ENCODE data around the gene CSKMT. TPM values are rescaled to one million over a fixed set of nuclear protein-coding genes. Genes with fewer than 3 reads are reported as not detected.
A peak's percentile ranks its signal among the peaks of the same experiment; 100 is the strongest.
"Not testable (repeated sequence)": the region's sequence is repeated elsewhere in the genome, so short reads cannot be mapped to it uniquely, and the experiment has no call there.

CSKMT gene
- total and polyA plus RNA-seq, 8 donors: 4.0 to 25.4 (median 7.7) TPM

DNA sequence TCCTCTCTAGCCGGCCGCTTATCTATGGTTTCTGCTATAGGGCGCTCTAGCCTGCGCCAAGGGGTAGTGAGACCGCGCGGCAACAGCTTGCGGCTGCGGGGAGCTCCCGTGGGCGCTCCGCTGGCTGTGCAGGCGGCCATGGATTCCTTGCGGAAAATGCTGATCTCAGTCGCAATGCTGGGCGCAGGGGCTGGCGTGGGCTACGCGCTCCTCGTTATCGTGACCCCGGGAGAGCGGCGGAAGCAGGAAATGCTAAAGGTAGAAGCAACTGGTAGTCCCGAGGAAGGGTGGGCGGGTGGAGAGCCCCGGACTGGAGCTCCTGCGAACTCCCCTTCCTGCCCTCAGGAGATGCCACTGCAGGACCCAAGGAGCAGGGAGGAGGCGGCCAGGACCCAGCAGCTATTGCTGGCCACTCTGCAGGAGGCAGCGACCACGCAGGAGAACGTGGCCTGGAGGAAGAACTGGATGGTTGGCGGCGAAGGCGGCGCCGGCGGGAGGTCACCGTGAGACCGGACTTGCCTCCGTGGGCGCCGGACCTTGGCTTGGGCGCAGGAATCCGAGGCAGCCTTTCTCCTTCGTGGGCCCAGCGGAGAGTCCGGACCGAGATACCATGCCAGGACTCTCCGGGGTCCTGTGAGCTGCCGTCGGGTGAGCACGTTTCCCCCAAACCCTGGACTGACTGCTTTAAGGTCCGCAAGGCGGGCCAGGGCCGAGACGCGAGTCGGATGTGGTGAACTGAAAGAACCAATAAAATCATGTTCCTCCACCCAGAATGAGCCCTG is 6.7 kb downstream of the CSKMT start, which contains the start of the genes LBHD1 and UQCC3:
LBHD1 (minus strand) TSS at position 660 of the 782 bp plus-strand sequence. CDS start 2,236 bp downstream, outside the sequence.
UQCC3 (plus strand) TSS at position 66 of the 782 bp plus-strand sequence; CDS start at position 139, 73 bp downstream.
- intact Hi-C loops (cut with DNase I): no loop called here
- Histone ChIP-seq H3K27me3 (no peaks in the 10 kb centered on the region), H3K4me3 (peak within 1 kb of the TSS; percentile 72 to 95 (median 86)), H3K4me1 (peaks cover 11 to 37% (median 30%) of the 10 kb centered on the region in 3 donors), H3K9me3 (no peaks in the 10 kb centered on the region), H3K36me3 (peaks cover 0 to under 1% (median 0%) of the 10 kb centered on the region in 3 donors), H3K27ac (peak within 1 kb of the TSS; percentile 52 to 91 (median 83))
- peak; percentile 71 to 86 (median 84) for ATAC-seq
- TF ChIP-seq, protein P1, sequence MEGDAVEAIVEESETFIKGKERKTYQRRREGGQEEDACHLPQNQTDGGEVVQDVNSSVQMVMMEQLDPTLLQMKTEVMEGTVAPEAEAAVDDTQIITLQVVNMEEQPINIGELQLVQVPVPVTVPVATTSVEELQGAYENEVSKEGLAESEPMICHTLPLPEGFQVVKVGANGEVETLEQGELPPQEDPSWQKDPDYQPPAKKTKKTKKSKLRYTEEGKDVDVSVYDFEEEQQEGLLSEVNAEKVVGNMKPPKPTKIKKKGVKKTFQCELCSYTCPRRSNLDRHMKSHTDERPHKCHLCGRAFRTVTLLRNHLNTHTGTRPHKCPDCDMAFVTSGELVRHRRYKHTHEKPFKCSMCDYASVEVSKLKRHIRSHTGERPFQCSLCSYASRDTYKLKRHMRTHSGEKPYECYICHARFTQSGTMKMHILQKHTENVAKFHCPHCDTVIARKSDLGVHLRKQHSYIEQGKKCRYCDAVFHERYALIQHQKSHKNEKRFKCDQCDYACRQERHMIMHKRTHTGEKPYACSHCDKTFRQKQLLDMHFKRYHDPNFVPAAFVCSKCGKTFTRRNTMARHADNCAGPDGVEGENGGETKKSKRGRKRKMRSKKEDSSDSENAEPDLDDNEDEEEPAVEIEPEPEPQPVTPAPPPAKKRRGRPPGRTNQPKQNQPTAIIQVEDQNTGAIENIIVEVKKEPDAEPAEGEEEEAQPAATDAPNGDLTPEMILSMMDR (IDR thresholded peaks at IDR 0.05): no peak
- peak; percentile 71 to 88 (median 78) for DNase-seq
- FAIRE-seq: no peak
- WGBS, 2 donors: 0 to 1% methylated on average over 55 to 59 of the region's 59 CpGs

DNA sequence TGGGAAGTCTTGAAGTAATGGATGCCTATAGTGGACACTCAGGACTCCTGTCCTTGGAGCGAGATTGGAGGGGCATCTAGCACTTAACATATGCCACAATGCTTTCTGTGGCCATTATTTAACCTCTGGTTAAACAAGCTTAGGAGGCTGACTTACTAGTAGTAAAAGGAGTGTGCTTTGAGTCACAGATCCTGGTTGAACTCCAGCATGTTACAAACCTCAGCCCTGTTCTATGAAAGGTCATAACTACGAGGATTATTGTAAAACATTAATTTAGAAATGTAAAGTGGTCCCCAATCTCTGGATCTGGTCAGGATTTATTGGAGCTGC is 8.0 kb downstream of the CSKMT start:
- no peak overlapping the region for H3K27ac ChIP-seq
- WGBS, 2 donors: 53 to 61% methylated on average over 2 of the region's 2 CpGs
- H3K4me3 ChIP-seq: no peak overlapping the region
- no peaks in the 10 kb centered on the region for H3K27me3 ChIP-seq
- H3K4me1 ChIP-seq: peaks cover 11 to 37% (median 27%) of the 10 kb centered on the region in 3 donors
- TF ChIP-seq, protein P1 (IDR thresholded peaks at IDR 0.05): no peak
- no peak for FAIRE-seq
- no peak for DNase-seq
- intact Hi-C loops (cut with DNase I): no loop called here
- no peaks in the 10 kb centered on the region for H3K9me3 ChIP-seq
- peaks cover 0 to 4% (median 0%) of the 10 kb centered on the region in 3 donors for H3K36me3 ChIP-seq
- ATAC-seq: no peak

DNA sequence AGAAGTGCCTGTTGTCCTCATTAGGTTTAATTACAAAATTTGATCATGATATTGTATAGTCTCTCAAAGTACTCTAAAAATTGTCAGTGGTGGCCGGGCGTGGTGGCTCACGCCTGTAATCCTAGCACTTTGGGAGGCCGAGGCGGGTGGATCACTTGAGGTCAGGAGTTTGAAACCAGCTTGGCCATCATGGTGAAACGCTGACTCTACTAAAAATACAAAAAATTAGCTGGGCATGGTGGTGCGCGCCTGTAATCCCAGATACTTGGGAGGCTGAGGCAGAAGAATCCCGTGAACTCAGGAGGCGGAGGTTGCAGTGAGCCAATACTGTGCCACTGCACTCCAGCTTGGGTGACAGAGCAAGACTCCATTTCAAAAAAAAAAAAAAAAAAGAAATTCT is 10.3 kb downstream of the CSKMT start:
- H3K9me3 ChIP-seq; H3K27ac ChIP-seq; H3K36me3 ChIP-seq; H3K27me3 ChIP-seq; intact Hi-C loops (cut with DNase I); FAIRE-seq; H3K4me3 ChIP-seq; ATAC-seq; DNase-seq: not testable (repeated sequence)
- 93% methylated on average over 10 of the region's 10 CpGs for WGBS, 2 donors
- H3K4me1 ChIP-seq: peaks cover 11 to 29% (median 28%) of the 10 kb centered on the region in 3 donors

DNA sequence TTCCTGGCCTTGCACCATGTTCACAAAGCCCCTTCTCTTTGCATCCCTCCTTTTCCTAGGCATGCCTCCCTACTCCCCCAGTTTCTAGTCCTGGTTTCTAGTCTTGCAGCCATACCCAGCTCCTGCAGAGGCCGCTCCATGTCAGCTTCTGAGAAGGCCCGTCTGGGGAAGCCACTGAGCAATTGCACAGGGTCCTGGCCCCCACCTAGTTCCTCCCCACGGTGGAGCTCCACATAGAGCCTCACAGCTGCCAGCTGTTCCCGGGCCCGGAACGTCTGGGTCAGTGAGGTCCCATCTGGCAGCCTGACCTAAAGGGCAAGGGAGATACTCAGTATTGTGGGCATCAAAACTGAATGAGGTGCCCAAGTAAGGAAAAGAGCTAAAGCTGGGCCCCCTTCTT is 11.6 kb downstream of the CSKMT start:
- TF ChIP-seq, protein P1 (IDR thresholded peaks at IDR 0.05): no peak
- intact Hi-C loops (cut with DNase I): no loop called here
- FAIRE-seq: no peak

DNA sequence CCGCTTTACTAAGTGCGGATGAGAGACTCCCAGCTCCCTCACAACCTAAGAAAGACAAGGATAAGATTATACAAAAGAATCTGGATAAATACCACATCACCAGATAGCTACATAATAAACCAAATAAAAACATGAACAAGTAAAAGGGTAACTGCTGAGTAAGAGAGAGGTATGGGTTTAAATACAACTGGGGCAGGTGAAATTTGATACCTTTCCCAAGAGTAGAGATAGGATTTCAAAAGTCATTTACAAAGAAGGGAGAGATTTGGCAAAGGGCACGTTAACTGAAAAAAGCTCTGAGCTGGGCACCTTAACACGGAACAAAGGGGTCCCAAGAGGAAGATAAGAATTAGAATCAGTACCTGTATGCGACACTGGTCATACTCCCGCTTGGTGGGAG is 12.0 kb downstream of the CSKMT start:
- Histone ChIP-seq H3K27ac (no peak overlapping the region), H3K27me3 (no peaks in the 10 kb centered on the region), H3K4me3 (no peak overlapping the region), H3K9me3 (no peaks in the 10 kb centered on the region), H3K36me3 (peaks cover 0 to 4% (median 0%) of the 10 kb centered on the region in 3 donors), H3K4me1 (peaks cover 11 to 23% (median 23%) of the 10 kb centered on the region in 3 donors)
- no peak for DNase-seq
- FAIRE-seq: no peak
- WGBS, 2 donors: 62 to 67% methylated on average over 6 of the region's 6 CpGs
- ATAC-seq: no peak
- TF ChIP-seq, protein P1 (IDR thresholded peaks at IDR 0.05): no peak
- intact Hi-C loops (cut with DNase I): no loop called here

More for the DNA sequence above, 11.6 kb downstream of the CSKMT start:
- DNase-seq (no peak), ATAC-seq (no peak)
- WGBS, 2 donors: 34 to 41% methylated on average over 6 of the region's 6 CpGs
- peaks cover 0 to 4% (median 0%) of the 10 kb centered on the region in 3 donors for H3K36me3 ChIP-seq
- no peaks in the 10 kb centered on the region for H3K27me3 ChIP-seq
- H3K4me1 ChIP-seq: peaks cover 11 to 23% (median 23%) of the 10 kb centered on the region in 3 donors
- no peak overlapping the region for H3K27ac ChIP-seq
- H3K9me3 ChIP-seq: no peaks in the 10 kb centered on the region
- no peak overlapping the region for H3K4me3 ChIP-seq

All from pancreas (tissue), 10 donors.